Stomach (tissue), 9 donors: ENCODE results near the gene PDE8B. TPM values are rescaled to one million over a fixed set of nuclear protein-coding genes. Genes with fewer than 3 reads are reported as not detected.

ENCODE experiments used
- DNase-seq, 2 donors: peaks; one replicate each; pipeline versions ENCODE4 v3.0.0 to v3.0.0-alpha.2; 2013 to 2019
- H3K27ac ChIP-seq, 5 donors: fragments of 200-600 bp in 4 of 5; sonication (generic) in 4 of 5; one replicate each; pipeline ENCODE4 v1.5.1; 2013 to 2019; ENCODE audit warnings: mild to moderate bottlenecking in 1 of 5, moderate library complexity in 1 of 5
- H3K27me3 ChIP-seq, 3 donors: fragments of 200-600 bp; sonication (generic); one replicate each; pipeline ENCODE4 v1.5.1; 2017 to 2019; ENCODE audit warnings: mixed run types in 1 of 3
- H3K36me3 ChIP-seq, 4 donors: fragments of 200-600 bp; sonication (generic); 1 replicate in 3 of 4; 2 replicates in 1 of 4; pipeline ENCODE4 v1.5.1; 2016 to 2019
- H3K4me1 ChIP-seq, 4 donors: fragments of 200-600 bp; sonication (generic); one replicate each; pipeline ENCODE4 v1.5.1; 2016 to 2019
- H3K4me3 ChIP-seq, 4 donors: fragments of 200-600 bp; sonication (generic) in 3 of 4; one replicate each; pipeline ENCODE4 v1.5.1; 2016 to 2019; ENCODE audit warnings: mild to moderate bottlenecking in 1 of 4
- H3K9me3 ChIP-seq, 4 donors: fragments of 200-600 bp; sonication (generic); one replicate each; pipeline ENCODE4 v1.5.1; 2016 to 2019
- CTCF ChIP-seq, 7 experiments: fragments of 450-650 bp in 4 of 7; fragments of 200-600 bp in 3 of 7; sonication (generic) in 3 of 7; IDR thresholded peaks; one replicate each; pipeline ENCODE4 v1.5.1; 2016 to 2019; ENCODE audit warnings: antibody characterized with exemption in 7 of 7, control low read depth in 2 of 7, mild to moderate bottlenecking in 1 of 7
- EP300 ChIP-seq: sonication (generic); formaldehyde crosslinking; IDR thresholded peaks from one replicate; pipeline ENCODE4 v1.6.1; 2017; ENCODE audit warnings: antibody characterized with exemption
- POLR2A ChIP-seq, 4 donors: fragments of 450-650 bp; IDR thresholded peaks; one replicate each; pipeline ENCODE4 v1.6.1; 2016; ENCODE audit warnings: antibody characterized with exemption in 4 of 4, control low read depth in 2 of 4, mild to moderate bottlenecking in 1 of 4, moderate library complexity in 1 of 4
- POLR2AphosphoS5 ChIP-seq, 3 donors: sonication (generic); formaldehyde crosslinking; IDR thresholded peaks; one replicate each; pipeline ENCODE4 v1.6.1; 2016; ENCODE audit warnings: antibody characterized with exemption in 3 of 3
- WGBS, 5 donors: extraction: QIAGEN DNeasy Blood & Tissue Kit in 3 of 5; methylation state at CpG; one replicate each; pipeline versions ENCODE4 v1.1.5 to v1.1.7; 2013 to 2018; 5-methylcytosine and 5-hydroxymethylcytosine counted together
- intact Hi-C: fragments of 100-400 bp; cut with DNase I; formaldehyde crosslinking; loops from one replicate; pipeline ENCODE4 v1.15.1; 2023; ENCODE audit warnings: low total_unique reads
- polyA plus RNA-seq, 3 donors: library from polyadenylated mRNA; stranded (reverse); fragments of 200-250 nt; gene quantifications; one replicate each; pipeline ENCODE4 v1.2.3, GENCODE V29; 2013
- total RNA-seq, 5 donors: library from RNA; depleted of rRNA; stranded (reverse); fragments of >200 nt; gene quantifications; one replicate each; pipeline versions ENCODE4 v1.1.0 to v1.2.3, GENCODE V29; 2014 to 2016
- donor health status: healthy with polysubstance abuse.
- donor health status: Bipolar disorder and iron deficiency.
- donor health status: healthy.

PDE8B gene
- total and polyA plus RNA-seq, 8 donors = 0.56 to 243 (median 3.5) TPM; not detected in 1

DNA sequence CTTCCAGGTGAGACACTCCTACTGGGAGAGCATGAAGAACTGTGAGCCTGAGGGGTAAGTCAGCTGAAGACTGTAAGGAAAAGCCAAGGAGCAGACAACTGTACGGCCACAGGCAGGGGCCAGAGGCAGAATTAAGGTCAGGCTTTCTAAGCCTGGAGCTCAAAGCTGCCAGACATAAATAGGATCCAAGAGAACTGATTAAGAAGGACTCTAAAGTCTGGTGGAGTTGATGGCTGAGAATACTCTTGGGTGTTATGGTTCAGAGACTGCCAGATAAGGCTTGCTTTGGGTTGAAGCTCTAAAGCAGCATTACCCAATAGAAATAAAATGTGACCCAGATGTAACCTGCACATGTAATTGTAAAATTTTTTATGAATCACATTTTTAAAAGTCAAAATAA is 12.2 kb downstream of the PDE8B start:
- 79 to 100% (median 96%) methylated on average over 1 of the region's 1 CpG for WGBS, 5 donors
- intact Hi-C loops = no loop called here
- TF ChIP-seq EP300 (no peak), POLR2AphosphoS5 (IDR thresholded peaks at IDR 0.05) (no peak), CTCF (IDR thresholded peaks at IDR 0.05) (no peak), POLR2A (IDR thresholded peaks at IDR 0.05) (no peak)
- H3K4me1 ChIP-seq = peaks cover 0 to 11% (median 0%) of the 10 kb centered on the region in 4 donors
- no peak for DNase-seq
- H3K36me3 ChIP-seq = no peaks in the 10 kb centered on the region
- no peaks in the 10 kb centered on the region for H3K9me3 ChIP-seq
- H3K4me3 ChIP-seq = no peak overlapping the region
- no peaks in the 10 kb centered on the region for H3K27me3 ChIP-seq
- H3K27ac ChIP-seq = no peak overlapping the region

GRCh38 chr5:77223653-77224052 is 13.2 kb downstream of the PDE8B start:
- H3K4me1 ChIP-seq = peaks cover 0 to 11% (median 0%) of the 10 kb centered on the region in 4 donors
- DNase-seq = no peak

DNA sequence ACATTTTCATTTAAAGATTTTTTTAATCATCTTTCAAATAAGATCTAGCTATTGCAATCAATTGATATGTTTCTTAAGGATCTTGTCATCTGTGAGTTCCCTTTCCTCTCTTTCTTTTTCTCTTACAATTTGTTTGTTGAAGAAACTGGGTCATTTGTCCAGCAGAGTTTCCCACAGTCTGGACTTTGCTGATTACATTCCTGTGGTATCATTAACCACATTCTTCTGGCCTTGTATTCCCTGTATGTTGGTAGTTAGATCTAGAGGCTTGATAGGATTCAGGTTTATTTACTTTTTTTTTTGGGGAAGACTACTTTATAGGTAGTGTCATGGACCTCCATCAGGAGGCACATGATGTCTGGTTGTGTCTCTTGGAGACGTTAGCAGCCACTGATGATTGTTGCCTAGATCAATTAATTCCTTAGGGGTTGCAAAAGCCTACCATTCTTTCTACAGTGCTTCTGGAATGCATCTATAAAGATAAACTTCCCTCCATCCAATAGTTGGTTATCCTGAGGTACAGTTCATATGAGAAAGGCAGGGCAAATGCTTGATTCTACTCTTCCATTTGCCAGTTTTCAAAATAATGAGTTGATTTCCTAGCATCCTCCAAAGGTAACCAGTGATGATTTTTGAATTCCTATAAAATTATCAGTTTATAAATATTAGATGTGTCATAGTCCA is 14.3 kb downstream of the PDE8B start:
- TF ChIP-seq CTCF (IDR thresholded peaks at IDR 0.05) = no peak
- TF ChIP-seq POLR2AphosphoS5 (IDR thresholded peaks at IDR 0.05) = no peak
- no peak for TF ChIP-seq POLR2A (IDR thresholded peaks at IDR 0.05)
- TF ChIP-seq EP300 = no peak
- peaks cover 0 to under 1% (median 0%) of the 10 kb centered on the region in 4 donors for H3K9me3 ChIP-seq
- WGBS, 5 donors = 16 to 55% (median 43%) methylated on average over 1 of the region's 1 CpG
- DNase-seq = no peak
- H3K27ac ChIP-seq = no peak overlapping the region
- no peaks in the 10 kb centered on the region for H3K27me3 ChIP-seq
- H3K4me3 ChIP-seq = no peak overlapping the region
- H3K4me1 ChIP-seq = peaks cover 0 to 11% (median 0%) of the 10 kb centered on the region in 4 donors
- intact Hi-C loops = no loop called here
- no peaks in the 10 kb centered on the region for H3K36me3 ChIP-seq

More at GRCh38 chr5:77223653-77224052, 13.2 kb downstream of the PDE8B start:
- WGBS, 5 donors = 91 to 97% (median 95%) methylated on average over 4 of the region's 4 CpGs
- no peak overlapping the region for H3K27ac ChIP-seq
- no peaks in the 10 kb centered on the region for H3K9me3 ChIP-seq
- H3K36me3 ChIP-seq = no peaks in the 10 kb centered on the region
- no peak for TF ChIP-seq CTCF (IDR thresholded peaks at IDR 0.05)
- TF ChIP-seq POLR2A (IDR thresholded peaks at IDR 0.05) = no peak
- no peak for TF ChIP-seq EP300
- no peak for TF ChIP-seq POLR2AphosphoS5 (IDR thresholded peaks at IDR 0.05)
- no peaks in the 10 kb centered on the region for H3K27me3 ChIP-seq
- intact Hi-C loops = no loop called here
- H3K4me3 ChIP-seq = no peak overlapping the region

DNA sequence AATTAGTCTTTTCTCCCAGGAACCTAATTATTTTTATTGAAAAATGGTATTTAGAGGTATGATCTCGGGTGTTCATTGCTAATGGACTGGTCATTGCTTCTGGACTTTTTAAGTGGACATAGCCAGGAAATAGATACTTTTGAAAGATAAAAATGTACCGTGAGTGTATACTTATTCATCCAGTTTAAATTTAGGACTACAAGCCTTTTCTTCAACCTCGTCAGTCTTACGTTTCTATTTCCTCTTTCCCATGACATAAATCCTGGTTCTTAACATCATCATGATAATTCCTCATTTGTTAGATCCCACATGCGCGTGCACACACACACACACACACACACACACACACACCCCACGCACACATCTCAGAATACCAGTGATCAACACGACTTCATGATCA is 15.1 kb downstream of the PDE8B start:
- no peak overlapping the region for H3K4me3 ChIP-seq
- 57 to 79% (median 78%) methylated on average over 8 of the region's 8 CpGs for WGBS, 5 donors
- DNase-seq = no peak

More for the DNA sequence above, 15.1 kb downstream of the PDE8B start:
- H3K27me3 ChIP-seq = no peaks in the 10 kb centered on the region
- H3K36me3 ChIP-seq = no peaks in the 10 kb centered on the region
- H3K4me1 ChIP-seq = peaks cover 0 to 11% (median 0%) of the 10 kb centered on the region in 4 donors
- peaks cover 0 to 3% (median 0%) of the 10 kb centered on the region in 4 donors for H3K9me3 ChIP-seq
- no peak overlapping the region for H3K27ac ChIP-seq
- TF ChIP-seq EP300 (no peak), POLR2AphosphoS5 (IDR thresholded peaks at IDR 0.05) (no peak), CTCF (IDR thresholded peaks at IDR 0.05) (no peak), POLR2A (IDR thresholded peaks at IDR 0.05) (no peak)
- intact Hi-C loops = no loop called here
